CD4-positive, alpha-beta T cell treated with Interleukin-17A for 4 hours (primary cell): Measurements from ENCODE around the gene ADGRF4.

Source experiments
- DNase-seq: peaks from one replicate; pipeline ENCODE4 v3.0.0-alpha.2; 2020; ENCODE audit warnings: mixed read lengths

Gene ADGRF4

GRCh38 chr6:47698342-47698787 lies at the start of gene ADGRF4:
Gene ADGRF4, plus strand, starts transcription at chr6:47698580. Its CDS starts 8,666 bp downstream, at chr6:47707246.
- DNase-seq, result no peak

DNA sequence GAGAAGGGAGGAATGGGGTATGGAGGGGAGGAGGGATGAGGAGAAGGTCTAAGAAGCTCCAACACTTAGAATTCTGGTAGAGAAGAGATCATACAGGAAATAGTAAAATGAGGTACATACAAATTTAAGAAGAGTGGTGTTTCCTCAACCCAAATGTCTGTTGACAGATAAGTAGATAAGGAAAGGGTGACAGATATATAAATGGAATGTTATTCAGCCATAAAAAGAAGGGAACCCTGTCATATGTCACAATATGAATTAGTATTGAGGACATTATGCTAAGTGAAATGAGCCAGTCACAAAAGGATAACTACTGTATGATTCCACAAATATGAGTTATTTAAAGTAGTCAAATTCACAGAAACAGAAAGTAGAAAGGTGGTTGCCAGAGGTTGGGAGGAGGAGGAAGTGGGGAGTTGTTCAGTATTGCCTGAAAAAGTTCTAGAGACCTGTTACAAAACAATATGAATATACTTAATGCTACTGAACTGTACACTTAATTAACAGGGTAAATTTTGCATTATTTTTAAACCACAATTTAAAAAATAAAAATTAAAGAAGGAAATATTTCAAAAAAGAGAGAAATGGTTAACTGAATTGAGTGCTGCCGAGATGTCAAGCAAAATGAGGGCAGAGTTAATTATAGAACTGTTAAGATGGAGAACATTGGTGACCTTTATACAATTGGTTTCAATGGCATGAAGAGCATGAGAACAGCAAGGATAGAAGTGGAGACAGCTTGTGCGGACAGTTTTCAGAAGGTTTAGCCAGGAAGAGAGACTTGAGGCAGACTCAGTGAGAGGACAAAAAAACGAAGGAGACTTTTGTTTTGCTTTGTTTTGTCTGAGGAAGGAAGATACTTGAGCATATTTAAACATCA lies 47.6 kb upstream of the ADGRF4 start:
- no peak for DNase-seq

- DNase-seq, result no peak
Observed at GRCh38 chr6:47651505-47651944, 46.9 kb upstream of the ADGRF4 start.

DNA sequence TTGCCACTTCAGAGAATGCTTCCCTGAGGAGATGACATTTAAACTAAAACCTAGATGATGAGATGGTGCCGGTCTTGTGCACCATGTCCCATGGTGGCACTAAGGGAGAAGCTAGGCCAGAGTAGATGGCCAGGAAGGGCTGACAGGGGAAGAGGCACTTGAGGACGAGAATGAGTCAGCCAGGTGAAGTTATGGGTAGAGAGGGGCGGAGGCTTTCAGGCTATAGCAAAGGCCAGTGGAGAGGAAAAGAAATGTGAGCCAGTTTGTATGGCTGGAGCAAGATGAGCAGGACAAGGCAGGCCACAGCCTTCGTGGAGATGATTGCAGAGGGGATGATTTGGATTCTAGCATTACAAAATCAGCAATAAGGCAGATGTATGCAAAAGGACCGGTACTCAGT lies 44.7 kb upstream of the ADGRF4 start:
- no peak for DNase-seq

GRCh38 chr6:47654255-47654654 lies 44.1 kb upstream of the ADGRF4 start:
- DNase-seq, result no peak

DNA sequence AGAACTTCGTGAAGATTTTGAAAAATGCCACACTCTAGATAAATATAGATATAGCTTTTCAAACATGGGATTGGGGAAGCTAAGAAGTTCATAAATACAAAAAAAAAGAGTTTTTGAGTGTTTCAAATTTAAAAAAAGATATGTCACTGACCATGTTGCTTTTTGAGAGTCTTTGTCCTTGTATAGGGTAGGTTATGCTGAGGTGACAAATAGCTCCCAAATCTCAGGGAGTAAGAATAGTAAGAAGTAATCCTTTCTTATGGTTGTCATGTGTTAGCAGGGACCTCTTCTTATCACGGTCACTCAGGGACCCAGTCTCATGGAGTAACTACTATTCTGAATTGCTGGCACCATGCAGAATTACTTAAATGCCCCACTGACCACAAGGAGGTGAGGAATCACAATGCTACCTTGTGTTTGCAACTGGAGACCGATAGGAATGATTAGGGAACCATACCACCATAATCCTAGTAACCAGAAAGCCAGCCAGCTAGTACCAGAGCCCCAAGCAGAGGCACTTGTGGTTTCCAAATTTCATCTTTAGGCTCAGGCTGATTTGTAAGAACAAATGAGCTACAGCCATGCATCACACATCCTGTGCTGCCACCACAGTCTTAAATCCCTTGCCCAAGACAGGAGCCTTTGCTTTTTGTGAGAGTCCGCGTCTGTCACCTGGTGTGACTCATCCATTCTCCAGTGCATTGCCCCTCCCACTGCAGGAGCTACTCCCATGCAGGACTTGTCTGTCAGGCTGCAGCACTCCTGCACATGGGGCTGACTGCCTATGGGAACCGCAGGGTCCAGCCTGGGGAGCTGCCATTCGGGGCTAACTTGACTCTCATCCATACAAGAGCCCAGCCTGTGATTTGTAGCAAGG lies 42.4 kb upstream of the ADGRF4 start:
- DNase-seq, result peak; percentile 19

- no peak for DNase-seq
Observed at GRCh38 chr6:47661960-47662359, 36.4 kb upstream of the ADGRF4 start.

DNA sequence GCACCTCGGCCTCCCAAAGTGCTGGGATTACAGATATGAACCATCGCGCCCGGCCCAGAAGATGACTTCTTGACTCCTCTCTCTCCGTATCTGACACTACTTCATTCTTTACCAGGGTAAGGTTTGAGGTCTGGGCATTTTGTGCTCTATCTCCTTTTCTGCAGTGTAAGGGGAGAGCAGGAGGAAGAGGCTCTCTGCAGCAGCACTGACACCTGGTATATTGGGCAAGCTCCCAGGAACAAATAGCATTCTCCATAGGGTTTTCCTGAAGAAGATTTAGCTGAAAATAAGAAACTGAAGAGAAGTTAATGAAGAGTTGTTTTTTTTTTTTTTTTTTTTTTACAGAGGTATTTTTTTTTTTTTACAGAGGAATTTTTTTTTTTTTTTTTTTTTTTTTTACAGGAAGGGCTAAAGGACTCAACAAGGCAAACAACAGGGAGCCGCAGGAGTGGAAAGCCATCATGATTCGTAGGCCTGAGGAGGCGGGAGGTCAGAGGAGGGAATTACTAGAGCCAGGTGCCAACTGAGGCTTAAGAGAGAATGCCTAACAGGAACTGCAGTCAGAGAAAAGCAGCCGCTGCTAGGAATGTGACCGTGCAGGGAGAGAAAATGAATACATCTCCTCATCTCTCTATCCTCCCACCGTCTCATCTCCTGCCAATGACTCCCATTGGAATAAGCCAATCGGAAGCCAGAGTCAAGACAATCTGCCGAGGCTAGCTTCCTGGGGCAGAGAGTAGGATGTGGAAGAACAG lies 34.7 kb upstream of the ADGRF4 start:
- no peak for DNase-seq

- no peak for DNase-seq
Observed at GRCh38 chr6:47665112-47665511, 33.3 kb upstream of the ADGRF4 start.

DNA sequence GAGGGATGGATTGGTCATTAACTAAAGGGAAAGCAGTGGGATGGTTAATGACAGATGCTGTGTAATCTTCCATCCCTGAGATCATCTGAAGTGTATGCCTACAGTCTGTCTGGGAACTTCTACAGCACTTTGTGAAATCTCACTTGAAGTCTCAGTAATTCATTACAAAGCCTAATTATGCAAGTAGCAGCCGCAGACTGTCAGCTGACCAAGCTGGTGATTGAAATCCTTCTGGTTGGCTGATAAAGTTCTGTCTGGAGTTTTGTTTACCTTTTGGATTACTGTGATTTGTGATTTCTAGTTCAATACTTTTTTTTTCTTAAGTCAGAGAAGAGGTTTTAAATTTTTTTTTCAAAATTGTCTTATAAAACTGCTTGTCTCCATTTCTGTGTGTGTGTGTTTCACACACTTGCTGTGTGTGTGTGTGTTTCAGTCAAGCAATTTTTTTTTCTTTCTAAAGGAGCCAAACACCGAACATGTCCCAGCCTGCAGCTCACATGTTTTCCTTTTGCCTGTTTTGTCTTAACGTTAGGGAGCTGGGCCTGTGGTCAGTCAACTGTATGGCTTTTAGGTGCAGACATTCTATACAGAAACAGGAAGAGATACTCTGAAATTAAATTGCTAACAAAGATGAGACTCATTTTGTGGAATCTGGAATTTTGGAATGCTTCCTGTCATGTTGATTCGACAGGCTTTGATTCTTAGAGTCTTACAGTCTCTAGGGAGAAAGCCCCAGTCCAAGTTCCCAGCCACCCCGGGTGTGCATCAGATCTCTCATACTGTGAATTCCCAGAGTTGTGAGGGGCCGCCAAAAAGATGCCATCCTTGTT lies 28.5 kb upstream of the ADGRF4 start:
- no peak for DNase-seq

GRCh38 chr6:47670851-47671250 lies 27.5 kb upstream of the ADGRF4 start:
- DNase-seq, result no peak

DNA sequence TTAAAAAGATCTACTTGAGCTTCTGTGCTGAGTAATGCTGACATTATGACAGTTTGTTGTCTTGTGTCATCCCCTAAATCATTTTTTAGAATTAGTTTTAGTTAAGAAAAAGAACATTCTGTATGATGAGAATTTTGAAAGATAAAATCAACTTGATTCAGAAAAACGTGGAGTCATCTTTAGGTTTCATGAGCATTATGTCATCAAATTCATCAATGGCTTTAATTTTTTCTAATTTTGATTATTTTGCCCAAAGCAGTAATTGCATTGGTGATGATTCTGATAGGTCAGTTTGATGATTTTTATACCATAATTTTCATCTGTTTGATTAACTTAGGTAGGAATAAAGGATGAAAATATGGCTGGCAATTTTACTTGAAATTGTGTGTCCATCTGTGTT lies 26.6 kb upstream of the ADGRF4 start:
- no peak for DNase-seq

GRCh38 chr6:47672816-47673215 lies 25.6 kb upstream of the ADGRF4 start:
- DNase-seq, result no peak

- DNase-seq, result no peak
Observed at GRCh38 chr6:47674673-47675072, 23.7 kb upstream of the ADGRF4 start.

DNA sequence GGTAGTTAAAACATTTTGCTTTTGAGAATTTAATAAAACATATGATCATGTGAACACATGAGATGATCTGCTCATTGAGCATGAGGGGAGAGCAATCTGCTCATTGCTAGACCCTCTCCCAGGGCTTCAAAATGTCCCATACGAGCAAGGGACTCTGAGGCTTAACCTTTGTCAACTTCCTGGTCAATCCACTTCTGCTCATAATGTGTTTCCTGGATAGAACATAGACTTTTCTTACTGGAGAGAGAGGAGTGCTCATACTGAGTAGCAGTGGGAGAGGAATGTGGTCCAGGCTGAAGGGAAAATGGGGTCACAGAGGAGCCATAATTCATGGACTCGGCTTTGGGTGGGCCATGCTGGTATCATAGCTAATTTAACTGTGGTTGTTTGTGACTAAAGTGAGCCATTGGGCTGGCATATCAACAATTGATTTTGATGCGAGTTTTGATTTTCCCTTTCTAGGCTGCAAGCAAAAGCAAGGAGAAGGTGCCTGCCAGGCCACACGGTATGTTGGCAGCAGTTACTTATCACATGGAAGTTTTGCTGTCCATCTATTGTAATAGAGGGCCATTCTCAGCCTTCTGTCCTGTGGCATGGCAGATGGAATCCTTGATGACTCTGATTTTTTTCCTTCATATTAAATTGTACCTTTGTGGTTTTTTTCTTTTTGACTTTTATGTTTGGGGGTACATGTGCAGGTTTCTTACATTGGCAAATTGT lies 20.8 kb upstream of the ADGRF4 start:
- no peak for DNase-seq

DNA sequence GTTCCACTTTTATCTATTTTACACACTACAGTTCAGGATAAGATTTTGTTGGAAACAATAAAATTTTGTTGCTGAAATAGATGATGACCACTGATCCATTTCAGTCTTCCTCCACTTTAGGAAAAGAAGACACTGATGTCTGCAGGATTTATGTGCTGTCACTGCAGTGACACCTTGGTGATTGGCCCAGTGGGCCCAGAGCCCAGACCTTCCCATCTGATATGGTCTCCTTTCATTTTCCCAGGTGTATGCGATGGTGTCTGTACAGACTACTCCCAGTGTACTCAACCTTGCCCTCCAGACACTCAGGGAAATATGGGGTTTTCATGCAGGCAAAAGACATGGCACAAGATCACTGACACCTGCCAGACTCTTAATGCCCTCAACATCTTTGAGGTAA lies 19.6 kb upstream of the ADGRF4 start:
- DNase-seq, result no peak

DNA sequence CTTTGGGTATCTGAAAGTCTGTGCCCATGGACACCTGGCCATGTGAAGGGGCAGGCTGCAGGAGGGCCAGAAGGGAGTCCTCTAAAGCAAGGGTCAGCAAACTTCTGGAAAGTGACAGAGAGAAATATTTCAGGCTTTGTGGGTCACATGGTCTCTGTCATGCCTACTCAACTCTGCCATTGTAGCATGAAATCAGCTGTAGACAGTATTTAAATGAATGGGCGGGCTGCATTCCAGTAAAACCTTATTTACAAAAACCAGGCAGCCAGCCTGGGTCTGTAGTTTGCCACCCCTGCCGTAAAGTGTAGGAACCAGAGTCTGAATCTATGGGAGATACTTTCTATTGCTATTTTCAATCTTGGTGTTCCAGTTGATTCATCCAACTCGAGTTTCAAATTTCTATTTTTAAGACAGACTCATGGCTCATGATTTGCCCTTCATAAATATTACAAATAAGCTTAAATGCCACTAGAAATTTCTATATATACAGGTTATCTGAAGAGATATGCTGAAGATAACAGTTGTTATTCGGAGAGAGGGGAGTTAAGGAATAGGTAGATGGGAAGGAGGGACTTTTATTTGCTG lies 19.0 kb upstream of the ADGRF4 start:
- DNase-seq, result no peak

- no peak for DNase-seq
Observed at GRCh38 chr6:47680051-47680450, 18.3 kb upstream of the ADGRF4 start.

- no peak for DNase-seq
Observed at GRCh38 chr6:47680724-47681123, 17.7 kb upstream of the ADGRF4 start.

DNA sequence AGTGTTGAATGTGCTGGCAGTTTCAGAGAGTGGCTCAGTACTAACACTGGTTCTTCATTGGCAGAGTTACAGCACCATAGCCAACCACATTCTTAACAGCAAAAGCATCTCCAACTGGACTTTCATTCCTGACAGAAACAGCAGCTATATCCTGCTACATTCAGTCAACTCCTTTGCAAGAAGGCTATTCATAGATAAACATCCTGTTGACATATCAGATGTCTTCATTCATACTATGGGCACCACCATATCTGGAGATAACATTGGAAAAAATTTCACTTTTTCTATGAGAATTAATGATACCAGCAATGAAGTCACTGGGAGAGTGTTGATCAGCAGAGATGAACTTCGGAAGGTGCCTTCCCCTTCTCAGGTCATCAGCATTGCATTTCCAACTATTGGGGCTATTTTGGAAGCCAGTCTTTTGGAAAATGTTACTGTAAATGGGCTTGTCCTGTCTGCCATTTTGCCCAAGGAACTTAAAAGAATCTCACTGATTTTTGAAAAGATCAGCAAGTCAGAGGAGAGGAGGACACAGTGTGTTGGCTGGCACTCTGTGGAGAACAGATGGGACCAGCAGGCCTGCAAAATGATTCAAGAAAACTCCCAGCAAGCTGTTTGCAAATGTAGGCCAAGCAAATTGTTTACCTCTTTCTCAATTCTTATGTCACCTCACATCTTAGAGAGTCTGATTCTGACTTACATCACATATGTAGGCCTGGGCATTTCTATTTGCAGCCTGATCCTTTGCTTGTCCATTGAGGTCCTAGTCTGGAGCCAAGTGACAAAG lies 17.0 kb upstream of the ADGRF4 start:
- DNase-seq, result no peak
